Tibial nerve (tissue), 4 donors: ENCODE results near the gene NDST1.

ENCODE experiments used
- CTCF ChIP-seq, 5 experiments: fragments of 200-600 bp in 3 of 5; fragments of 450-650 bp in 2 of 5; sonication (generic) in 3 of 5; IDR thresholded peaks; one replicate each; pipeline ENCODE4 v1.5.1; 2016 to 2019; ENCODE audit warnings: antibody characterized with exemption in 5 of 5, mild to moderate bottlenecking in 3 of 5, moderate library complexity in 2 of 5
- EP300 ChIP-seq, 2 donors: sonication (generic); formaldehyde crosslinking; IDR thresholded peaks; one replicate each; pipeline ENCODE4 v1.6.1; 2017; ENCODE audit warnings: antibody characterized with exemption in 2 of 2, mild to moderate bottlenecking in 1 of 2
- POLR2A ChIP-seq, 2 donors: fragments of 450-650 bp; IDR thresholded peaks; one replicate each; pipeline ENCODE4 v1.6.1; 2017; ENCODE audit warnings: antibody characterized with exemption in 2 of 2, mild to moderate bottlenecking in 2 of 2, moderate library complexity in 2 of 2

- TF ChIP-seq POLR2A (IDR thresholded peaks at IDR 0.05), result no peak
- TF ChIP-seq CTCF (IDR thresholded peaks at IDR 0.05), result no peak
- TF ChIP-seq EP300 (IDR thresholded peaks at IDR 0.05), result no peak
Measured at GRCh38 chr5:150596313-150596712, 88.4 kb downstream of the NDST1 start.
